ENCODE results near the gene CYP4F22. TPM values are rescaled to one million over a fixed set of nuclear protein-coding genes. Genes with fewer than 3 reads are reported as not detected.

CYP4F22 gene
- total and polyA plus RNA-seq, 2 of the 8 experiments (the other 6 are each of a cell fraction or from before 2014, with no cell fraction given), result not detected

DNA sequence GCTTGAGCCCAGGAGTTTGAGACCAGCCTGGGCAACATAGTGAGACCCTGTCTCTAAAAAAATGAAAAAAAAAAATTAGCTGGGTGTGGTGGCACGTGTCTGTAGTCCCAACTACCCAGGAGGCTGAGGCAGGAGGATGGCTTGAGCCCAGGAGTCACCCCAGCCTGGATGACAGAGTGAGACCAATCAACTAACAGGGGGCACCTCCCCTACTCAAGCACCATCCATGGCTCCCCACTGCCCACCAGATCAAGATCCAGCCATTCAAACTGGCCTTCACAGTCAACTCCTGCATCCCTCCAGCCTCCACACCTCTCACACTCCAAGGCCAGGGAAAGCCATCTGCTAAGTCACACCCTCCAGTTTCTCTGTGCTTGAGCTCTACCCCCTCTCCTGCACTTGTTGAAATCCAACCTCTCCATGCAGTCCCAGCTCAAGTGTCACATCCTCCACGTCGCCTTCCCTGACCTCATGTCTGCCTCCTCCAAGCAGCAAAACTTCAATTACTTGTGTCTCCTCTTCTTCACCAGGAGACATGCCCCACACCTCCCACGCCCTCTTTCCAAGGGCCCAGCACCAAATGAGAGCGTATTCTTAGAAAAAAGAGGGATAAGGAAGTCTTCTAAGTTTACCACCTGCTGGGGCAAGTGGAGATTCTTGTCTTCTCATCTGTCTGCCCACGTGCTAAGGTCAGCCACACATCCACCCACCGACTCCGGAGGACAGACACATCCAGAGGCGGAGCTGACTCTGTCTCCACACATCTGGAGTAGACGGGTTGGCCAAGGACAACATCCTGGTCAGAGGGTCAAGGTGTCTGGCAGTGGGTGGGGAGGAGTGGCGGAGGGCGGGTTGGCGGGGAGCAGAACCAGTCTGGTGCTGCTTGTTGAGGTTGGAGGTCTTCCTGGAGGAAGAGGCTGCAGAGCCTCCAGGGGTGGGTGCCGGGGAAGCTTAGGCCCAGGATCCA lies 974 bp upstream of the CYP4F22 start:
- Histone ChIP-seq H2BK120ac (replicated peaks; ENCODE audit: low read depth, low read length) (no peak overlapping the region), H3K4ac (replicated peaks; ENCODE audit: insufficient read length, low read depth, low read length) (no peak overlapping the region), H3K4me3 (ENCODE audit: extremely low read depth in 1 of 4, insufficient read depth in 2 of 4, low read depth in 3 of 4, low read length in 4 of 4) (no peak overlapping the region), H3K4me1 (replicated peaks in 1 of 4; ENCODE audit: control insufficient read depth in 3 of 4, insufficient read depth in 4 of 4, low read length in 3 of 4) (no peaks in the 10 kb centered on the region; a peak in 1 of 7 replicates), H4K8ac (ENCODE audit: extremely low read depth, insufficient read depth, low read length) (no peak overlapping the region), H2BK15ac (ENCODE audit: low read length) (no peak overlapping the region), H3K4me2 (ENCODE audit: insufficient read depth in 1 of 2, low read depth in 2 of 2, low read length in 2 of 2) (no peak overlapping the region), H3K79me2 (ENCODE audit: control insufficient read depth in 1 of 2, insufficient read depth in 2 of 2, low read length in 2 of 2) (no peaks in the 10 kb centered on the region), H3K56ac (replicated peaks; ENCODE audit: insufficient read length, low read depth, low read length) (no peak overlapping the region), H2AFZ (ENCODE audit: low read length) (no peak overlapping the region), H3K14ac (ENCODE audit: insufficient read length) (no peak overlapping the region), H2AK5ac (ENCODE audit: low read depth, low read length) (no peak overlapping the region), H3K18ac (ENCODE audit: extremely low read depth, low read length) (no peak overlapping the region), H2BK12ac (ENCODE audit: low read depth, low read length) (no peak overlapping the region), H3K23ac (ENCODE audit: insufficient read length) (no peak overlapping the region), H3K9ac (replicated peaks in 1 of 4; ENCODE audit: extremely low read depth in 1 of 4, low read depth in 3 of 4, low read length in 3 of 4) (no peak overlapping the region), H4K5ac (ENCODE audit: insufficient read length, low read depth, low read length) (no peak overlapping the region), H2BK20ac (ENCODE audit: low read length) (no peak overlapping the region), H3K27me3 (replicated peaks in 1 of 4; ENCODE audit: control insufficient read depth in 3 of 4, extremely low read depth in 1 of 4, insufficient read depth in 3 of 4, low read length in 3 of 4) (no peaks in the 10 kb centered on the region), H2BK5ac (ENCODE audit: low read depth, low read length) (no peak overlapping the region), H3K36me3 (ENCODE audit: control insufficient read depth in 2 of 4, insufficient read depth in 4 of 4, low read length in 3 of 4) (no peaks in the 10 kb centered on the region), H4K91ac (replicated peaks; ENCODE audit: insufficient read length, low read length) (no peak overlapping the region), H3K9me3 (ENCODE audit: insufficient read depth in 2 of 2, low read depth in 1 of 2, low read length in 1 of 2) (peaks cover 49 to 79% of the 10 kb centered on the region in 2 experiments), H3K23me2 (ENCODE audit: low read depth, low read length) (no peaks in the 10 kb centered on the region), H4K20me1 (replicated peaks in 1 of 2; ENCODE audit: control insufficient read depth in 1 of 2, insufficient read depth in 2 of 2, low read length in 2 of 2) (no peaks in the 10 kb centered on the region), H3K27ac (ENCODE audit: low read depth, low read length) (no peak overlapping the region), H3K79me1 (ENCODE audit: low read depth, low read length) (no peaks in the 10 kb centered on the region)
- CTCF ChIA-PET (ENCODE audit: partially characterized antibody), result interaction anchor here (1.2 to 1.5 kb wide), 2 partner anchors 10 to 88 kb away, joined by 3 read pairs; no protein-coding TSS in a partner anchor
- FAIRE-seq (no peak), DNase-seq (ENCODE audit: low read depth in 1 of 2, low spot score in 2 of 2) (no peak)
- WGBS, 2 experiments (ENCODE audit: extremely low coverage in 1 of 2, insufficient coverage in 1 of 2, insufficient read length in 1 of 2, insufficient replicate concordance in 2 of 2, low coverage in 1 of 2, low lambda C conversion rate in 2 of 2, missing lambda C conversion rate in 1 of 2), result 57% methylated on average over 10 of the region's 14 CpGs; no CpG with 5 or more reads in 1 of the 2 experiments
- POLR2A ChIA-PET (ENCODE audit: partially characterized antibody), result interaction anchor here (1.1 kb wide), 1 partner anchor 128 kb away, joined by 3 read pairs; the partner anchor contains the start of gene AKAP8
- TF ChIP-seq SRF (IDR thresholded peaks at IDR 0.05; ENCODE audit: low read depth, low read length), result no peak
- no peak for TF ChIP-seq ASH2L (IDR thresholded peaks at IDR 0.05; ENCODE audit: low read length)
- TF ChIP-seq GTF2F1 (IDR thresholded peaks at IDR 0.05; ENCODE audit: borderline replicate concordance, low read depth, low read length), result no peak
- no peak for TF ChIP-seq JUN (IDR thresholded peaks at IDR 0.05; ENCODE audit: low read depth, low read length)
- TF ChIP-seq BCL11A (IDR thresholded peaks at IDR 0.05; ENCODE audit: low read depth in 2 of 2, low read length in 2 of 2), result no peak
- TF ChIP-seq, protein P1, sequence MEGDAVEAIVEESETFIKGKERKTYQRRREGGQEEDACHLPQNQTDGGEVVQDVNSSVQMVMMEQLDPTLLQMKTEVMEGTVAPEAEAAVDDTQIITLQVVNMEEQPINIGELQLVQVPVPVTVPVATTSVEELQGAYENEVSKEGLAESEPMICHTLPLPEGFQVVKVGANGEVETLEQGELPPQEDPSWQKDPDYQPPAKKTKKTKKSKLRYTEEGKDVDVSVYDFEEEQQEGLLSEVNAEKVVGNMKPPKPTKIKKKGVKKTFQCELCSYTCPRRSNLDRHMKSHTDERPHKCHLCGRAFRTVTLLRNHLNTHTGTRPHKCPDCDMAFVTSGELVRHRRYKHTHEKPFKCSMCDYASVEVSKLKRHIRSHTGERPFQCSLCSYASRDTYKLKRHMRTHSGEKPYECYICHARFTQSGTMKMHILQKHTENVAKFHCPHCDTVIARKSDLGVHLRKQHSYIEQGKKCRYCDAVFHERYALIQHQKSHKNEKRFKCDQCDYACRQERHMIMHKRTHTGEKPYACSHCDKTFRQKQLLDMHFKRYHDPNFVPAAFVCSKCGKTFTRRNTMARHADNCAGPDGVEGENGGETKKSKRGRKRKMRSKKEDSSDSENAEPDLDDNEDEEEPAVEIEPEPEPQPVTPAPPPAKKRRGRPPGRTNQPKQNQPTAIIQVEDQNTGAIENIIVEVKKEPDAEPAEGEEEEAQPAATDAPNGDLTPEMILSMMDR (IDR thresholded peaks at IDR 0.05; ENCODE audit: control extremely low read depth in 1 of 3, insufficient read depth in 1 of 3, low read depth in 1 of 3, low read length in 3 of 3), result no peak
- no peak for TF ChIP-seq RFX5 (IDR thresholded peaks at IDR 0.05; ENCODE audit: borderline replicate concordance, low read depth, low read length)
- TF ChIP-seq EGR1 (IDR thresholded peaks at IDR 0.05; ENCODE audit: borderline replicate concordance, low read depth, low read length), result no peak
